HEK293T (cell line): ENCODE results near the gene ANXA9.

Experiments
- ELF4 ChIP-seq: fragments of 450-650 bp; IDR thresholded peaks from 2 replicates; pipeline ENCODE4 v1.6.1; 2017; ENCODE audit warnings: antibody characterized with exemption
- LEF1 ChIP-seq: fragments of 450-650 bp; IDR thresholded peaks from 2 replicates; pipeline ENCODE4 v1.6.1; 2017; ENCODE audit warnings: mild to moderate bottlenecking, borderline replicate concordance
- SP1 ChIP-seq: fragments of 450-650 bp; IDR thresholded peaks from 2 replicates; pipeline ENCODE4 v1.6.1; 2017
- SUZ12 ChIP-seq: fragments of 450-650 bp; IDR thresholded peaks from 2 replicates; pipeline ENCODE4 v1.6.1; 2016; ENCODE audit warnings: mild to moderate bottlenecking

- TF ChIP-seq SP1 (no peak), ELF4 (no peak), SUZ12 (no peak), LEF1 (no peak)
These were observed 21.1 kb downstream of the ANXA9 start for GRCh38 chr1:151003180-151003579.
